ENCODE data around the gene TMEM94.

Gene TMEM94

DNA sequence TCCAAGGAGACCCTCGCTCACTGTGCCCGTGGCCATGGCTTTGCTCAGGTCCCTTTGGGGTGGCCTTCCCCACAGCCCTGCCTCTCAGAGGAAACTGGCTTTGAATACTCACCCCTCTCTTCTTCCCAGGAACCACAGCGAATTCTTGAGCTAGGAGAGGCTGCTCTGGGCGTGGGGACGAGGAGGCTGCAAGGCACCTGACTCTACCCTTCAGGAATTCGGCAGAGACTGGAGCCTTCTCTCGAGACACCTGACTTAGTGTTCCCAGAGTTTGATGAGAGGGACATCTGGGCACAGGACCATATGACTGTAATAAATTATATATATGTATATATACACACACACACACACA lies 75.3 kb downstream of the TMEM94 start:
- no peak for DNase-seq

DNA sequence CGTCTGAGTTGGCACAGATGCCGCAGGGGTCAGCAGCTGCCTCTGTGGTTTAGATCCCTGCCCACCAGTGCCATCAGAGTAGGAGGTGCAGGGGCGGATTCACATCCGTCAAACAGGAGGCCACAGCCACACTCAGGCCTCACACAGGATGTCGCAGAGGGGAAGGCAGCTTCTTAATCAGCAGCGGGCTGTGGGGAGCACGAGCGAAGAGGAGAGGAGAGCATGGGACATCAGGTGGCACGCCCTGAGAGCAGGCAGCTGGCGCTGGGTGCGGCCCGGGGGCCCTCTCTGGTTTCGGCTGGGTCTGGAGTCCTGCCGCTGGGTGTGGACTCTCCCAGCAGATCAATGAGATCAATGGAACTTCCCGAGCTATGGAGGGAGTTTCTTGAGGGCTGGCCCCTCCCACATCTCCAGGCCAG lies 78.7 kb downstream of the TMEM94 start:
- no peak for DNase-seq

DNA sequence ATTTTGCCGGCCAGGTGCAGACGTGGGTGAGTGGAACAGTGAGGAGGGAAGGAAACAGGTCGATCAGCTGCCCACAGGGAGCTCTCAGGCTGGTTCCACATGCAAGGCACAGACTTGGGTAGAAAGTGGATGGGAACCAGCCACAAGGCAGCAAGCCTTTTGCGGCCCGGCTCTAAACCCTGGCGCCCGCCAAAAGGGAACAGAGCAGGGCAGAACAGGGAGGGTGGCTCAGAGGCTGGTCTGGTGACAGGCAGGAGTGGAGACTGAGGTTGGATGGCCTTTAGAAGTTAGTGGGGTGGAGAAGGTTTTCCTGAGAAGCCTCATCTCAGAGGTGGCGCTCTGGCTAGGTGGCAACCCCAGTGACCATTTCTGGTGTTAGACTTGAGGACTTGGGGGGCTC lies 79.4 kb downstream of the TMEM94 start:
- no peak for DNase-seq

DNA sequence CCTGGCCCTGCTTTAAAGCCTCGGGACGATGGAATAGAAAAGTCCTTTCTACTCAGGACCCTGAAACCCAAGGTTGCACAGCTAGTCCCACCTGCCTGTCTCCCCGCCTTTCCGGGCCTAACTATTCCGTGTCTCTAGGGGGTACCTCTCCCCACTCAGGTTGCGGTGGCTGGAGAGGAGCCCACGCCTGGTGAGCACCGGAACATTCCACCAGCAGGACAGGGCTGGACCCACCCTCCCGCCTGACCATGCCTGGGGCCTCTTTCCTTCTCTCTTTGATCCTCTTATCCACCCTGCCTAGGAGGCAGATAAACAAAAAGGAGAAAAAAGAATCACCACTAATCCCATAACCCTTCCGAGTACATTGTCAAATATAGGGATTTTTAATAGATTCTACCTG lies 79.9 kb downstream of the TMEM94 start:
- no peak for DNase-seq

DNA sequence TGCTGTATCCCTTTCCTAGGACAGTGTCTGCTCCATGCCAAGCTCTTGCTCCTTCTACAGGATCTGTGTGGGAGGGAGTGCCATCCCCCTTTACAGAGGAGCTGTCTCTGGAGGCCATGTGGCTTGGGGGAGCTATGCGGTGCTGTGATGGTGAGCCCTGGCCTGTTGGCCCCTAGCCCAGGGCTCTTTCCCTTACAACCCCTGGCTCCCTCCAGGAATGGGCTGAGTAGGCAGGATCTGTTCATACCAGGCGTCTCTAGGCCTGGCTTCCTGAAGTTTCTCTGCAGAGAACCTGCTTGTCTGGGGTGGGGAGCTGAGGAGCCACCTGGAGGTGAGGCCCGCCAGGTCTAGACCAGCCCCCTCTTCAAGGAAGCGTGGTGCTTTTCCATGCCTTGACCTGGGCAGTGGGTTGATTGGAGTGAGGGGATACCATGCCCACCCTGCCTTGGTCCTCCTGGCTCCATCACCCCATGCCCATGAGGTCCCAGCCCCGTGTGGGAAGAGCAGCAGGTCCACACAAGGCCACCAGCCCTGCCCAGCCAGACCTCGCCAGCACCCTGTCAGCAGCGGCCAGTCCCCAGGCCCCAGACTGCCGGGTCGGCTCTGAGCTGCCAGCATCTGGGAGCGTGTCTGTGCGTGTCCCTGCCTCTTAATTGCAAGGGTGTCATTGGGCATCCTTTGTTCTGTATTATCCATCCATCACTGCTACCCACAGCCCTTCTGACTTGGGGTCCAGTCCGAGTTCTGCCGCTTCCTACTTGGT lies 83.7 kb downstream of the TMEM94 start:
- DNase-seq: no peak

DNA sequence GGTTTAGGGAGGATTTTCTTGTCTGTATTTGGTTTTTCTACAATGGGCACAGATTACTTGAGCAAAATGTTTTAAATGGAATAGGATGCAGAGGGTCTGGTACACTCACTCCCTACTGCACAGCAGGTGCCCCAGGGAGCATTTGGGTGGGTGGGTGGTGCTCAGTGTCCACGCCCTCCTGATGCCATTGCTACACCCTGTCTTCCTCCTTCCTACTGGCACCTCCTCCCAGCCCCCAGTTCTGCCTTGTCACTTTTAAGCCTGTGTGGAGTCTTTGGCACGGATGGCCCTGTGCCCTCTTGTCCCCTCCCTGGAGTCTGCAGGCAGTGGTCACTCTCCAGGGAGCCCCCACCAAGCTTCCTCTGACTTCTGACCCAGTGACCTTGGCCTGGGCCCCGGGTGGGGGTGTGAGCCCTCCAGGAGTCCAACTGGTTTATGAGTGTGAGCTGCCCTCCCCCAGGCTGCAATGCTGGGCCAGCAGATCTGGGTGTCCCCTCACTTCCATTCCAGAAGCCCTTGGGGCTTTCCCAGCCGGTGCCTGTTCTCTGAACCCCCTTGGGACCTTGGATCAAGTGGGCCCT lies 84.6 kb downstream of the TMEM94 start:
- DNase-seq: no peak

DNA sequence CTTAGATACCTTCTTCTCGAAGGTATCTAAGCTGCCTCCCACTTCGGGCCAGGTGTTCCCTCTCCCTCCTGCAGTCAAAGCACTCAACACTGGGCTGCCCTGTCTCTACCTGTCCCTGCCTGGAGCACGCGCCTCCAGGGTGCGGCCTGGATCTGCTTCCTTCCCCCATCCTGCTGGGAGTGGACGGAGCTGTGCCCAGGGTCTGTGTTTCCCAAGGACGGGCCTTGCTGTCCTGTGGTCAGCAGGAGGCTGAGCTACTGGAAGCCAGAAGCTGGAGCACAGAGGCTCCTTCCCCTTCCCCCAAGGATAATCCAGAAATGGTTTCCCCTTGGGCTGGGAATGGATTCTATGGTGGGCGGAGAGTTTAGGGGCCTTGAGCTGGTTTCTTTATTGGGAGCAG lies 85.8 kb downstream of the TMEM94 start:
- no peak for DNase-seq

DNA sequence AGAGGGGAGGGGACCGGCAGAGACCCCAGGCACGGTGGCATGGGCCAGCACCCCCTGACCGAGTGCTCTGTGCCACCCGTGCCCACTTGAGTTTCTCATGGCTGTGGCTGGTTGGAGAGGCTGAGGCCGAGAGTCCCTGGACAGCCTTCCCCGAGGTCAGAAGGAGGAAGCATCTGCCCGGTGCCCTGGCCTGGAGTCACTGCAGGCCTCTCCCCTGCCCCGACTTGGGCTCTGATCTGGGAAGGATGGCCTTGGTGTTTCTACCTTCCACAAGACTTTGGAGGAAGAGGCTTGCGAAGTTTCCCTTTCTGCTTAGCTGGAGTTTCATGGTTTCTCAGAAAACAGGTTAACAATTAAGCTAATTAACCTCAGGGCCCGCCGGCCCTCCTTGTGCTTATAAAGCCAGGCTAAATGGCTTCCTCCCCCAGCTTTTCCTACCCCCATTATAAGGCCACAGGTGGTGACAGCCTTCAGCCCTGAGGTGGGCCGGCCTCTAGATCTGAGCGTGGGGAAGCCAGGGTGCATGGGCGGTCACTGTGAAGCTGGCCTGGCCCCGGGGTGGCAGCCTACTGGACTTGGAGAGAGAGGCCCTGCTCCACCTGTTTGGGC lies 86.4 kb downstream of the TMEM94 start:
- no peak for DNase-seq

DNA sequence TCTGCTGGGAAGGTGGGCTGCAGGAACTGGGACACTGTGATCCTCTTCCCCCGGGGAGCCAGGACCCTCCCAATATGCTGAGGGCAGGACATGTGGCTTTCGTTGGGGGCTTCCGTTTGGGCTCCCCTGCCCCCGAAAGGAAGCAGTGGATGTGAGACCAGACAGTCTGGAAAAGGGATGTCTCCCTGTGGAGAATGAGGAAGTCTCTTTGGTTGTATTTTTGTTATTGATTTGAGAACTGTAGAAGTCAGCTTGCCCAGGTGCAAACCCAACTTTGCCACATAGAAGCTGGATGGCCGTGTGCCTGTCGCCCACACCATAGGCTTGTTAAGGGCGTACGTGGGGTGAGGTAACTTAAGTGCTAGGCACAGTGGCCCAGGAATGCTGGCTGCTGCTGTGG lies 87.8 kb downstream of the TMEM94 start:
- no peak for DNase-seq

DNA sequence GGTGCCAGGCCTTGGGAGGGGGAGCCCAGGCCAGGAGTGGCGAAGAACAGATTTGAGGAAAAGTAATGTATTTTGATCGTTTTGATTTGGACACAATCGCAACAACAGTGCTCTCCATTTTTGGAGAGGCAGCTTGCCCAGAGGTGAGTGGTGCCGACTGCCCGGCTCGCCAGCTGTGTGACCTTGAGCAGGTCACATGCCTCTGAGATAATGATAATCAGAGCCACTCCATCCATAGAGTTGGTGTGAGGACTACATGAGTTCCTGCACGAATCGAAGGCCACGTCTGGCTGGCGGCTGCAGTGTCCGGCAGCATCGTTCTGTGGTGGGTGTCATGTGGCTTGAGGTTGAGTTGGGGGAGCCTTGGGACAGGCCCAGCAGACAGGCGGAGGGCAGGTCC lies 89.7 kb downstream of the TMEM94 start:
- DNase-seq: no peak

DNA sequence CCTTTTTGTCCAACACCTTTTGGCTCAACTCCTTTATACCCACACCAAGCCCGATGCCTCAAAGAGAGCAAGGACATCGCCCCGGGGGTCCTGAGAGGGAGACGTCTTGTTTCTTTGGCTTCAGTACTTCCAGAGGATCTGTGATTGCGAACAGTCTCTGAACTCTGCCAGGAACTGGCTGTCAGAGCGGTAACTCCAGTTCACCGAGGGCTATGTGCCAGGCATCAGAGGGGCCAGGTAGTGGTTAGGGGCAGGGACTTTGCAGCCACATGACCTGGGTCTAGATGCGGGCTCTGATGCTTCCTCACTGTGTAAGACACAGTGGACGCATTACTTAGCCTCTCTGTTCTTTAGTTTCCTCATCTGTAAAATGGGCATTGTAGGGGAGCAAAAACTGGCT lies 90.7 kb downstream of the TMEM94 start:
- no peak for DNase-seq

DNA sequence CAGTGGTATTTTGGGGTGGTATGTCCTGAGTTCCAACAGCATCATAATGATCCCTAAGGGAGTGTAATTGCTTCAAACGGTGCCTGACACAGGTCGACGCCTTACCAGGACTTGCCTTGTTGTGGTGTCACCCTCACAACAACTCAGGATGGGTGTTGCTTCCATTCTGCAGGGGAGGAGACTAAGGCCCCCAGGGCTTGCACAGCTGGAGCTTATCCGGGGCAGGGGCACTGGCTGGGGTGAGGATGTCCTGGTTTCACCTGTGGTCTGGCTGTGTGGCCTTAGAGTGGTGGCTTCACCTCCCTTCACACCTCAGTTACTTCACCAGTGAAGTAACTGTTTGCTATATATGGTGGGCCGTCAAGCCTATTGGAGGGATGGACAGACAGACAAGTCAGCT lies 92.4 kb downstream of the TMEM94 start:
- DNase-seq: no peak
